GM18861 (cell line): ENCODE results near the gene IGSF11.

Experiments
- ATAC-seq: cut with Tn5 transposase; IDR thresholded peaks from one replicate; pipeline ENCODE4 v1.9.1; 2021; ENCODE audit not compliant: unreplicated experiment

IGSF11 gene

DNA sequence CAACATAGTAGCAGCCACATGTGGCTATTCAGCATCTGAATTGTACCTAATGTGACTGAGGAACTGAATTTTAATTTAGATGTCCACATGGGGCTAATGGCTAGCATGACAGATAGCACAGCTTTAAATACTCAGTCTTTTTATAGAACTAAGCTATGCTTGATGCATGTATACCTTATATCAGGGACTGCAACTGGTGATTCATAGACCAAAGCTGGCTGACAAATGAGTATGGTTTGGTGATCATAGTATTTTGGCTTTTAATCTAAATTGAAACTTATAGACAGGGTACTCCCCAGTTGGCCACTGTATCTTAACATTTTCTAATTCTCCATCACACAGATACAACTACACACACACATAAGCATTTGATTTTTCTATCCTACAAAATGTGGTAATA is 83.6 kb downstream of the IGSF11 start:
- ATAC-seq: no peak

DNA sequence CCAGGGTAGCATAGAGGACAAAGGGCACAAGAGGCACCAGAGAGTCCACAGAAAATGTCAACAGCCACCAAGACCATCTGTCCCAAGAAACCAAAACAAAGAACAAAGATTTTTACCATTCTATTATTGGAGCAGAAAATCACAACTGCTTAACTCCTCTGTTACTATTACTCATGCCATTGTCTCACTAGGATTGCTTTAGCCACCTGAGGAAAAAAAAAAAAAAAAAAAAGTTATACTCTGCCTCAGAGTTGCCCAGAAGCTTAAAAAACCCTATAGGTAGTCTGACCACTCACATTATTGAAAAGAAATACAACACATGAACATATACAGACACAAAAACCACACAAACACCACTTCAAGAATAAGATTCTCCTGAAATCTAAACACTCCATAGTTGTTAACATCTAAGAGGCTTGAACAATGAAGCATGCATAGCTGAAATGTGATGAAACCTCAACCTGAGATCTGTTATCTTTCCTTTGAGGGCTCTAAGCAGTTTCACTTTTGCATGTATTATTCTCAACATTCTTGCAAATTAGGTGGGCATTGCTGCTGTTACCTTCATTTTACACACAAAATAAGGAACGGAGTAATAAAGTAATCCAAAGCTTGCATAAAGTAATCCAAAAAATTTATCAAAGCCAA is 85.4 kb downstream of the IGSF11 start:
- no peak for ATAC-seq

DNA sequence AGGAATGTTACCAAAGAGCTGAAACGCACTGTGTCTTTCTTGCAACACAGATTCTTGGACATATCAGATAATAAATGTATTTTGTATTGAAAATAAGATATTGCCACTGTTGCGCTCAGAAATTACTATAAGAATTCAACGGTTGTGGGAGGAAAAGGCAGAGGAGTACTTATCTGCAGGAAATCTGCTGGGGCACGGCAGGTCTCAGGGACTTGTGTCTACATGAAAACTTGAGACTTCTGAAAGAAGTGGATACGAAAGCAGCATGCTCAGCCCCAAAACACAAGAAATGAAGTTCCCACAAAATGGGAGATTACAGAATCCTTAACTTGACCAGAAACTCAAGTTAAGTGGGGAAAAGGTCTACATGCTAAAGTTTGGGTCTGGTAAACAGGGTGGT is 86.5 kb downstream of the IGSF11 start:
- ATAC-seq: no peak

DNA sequence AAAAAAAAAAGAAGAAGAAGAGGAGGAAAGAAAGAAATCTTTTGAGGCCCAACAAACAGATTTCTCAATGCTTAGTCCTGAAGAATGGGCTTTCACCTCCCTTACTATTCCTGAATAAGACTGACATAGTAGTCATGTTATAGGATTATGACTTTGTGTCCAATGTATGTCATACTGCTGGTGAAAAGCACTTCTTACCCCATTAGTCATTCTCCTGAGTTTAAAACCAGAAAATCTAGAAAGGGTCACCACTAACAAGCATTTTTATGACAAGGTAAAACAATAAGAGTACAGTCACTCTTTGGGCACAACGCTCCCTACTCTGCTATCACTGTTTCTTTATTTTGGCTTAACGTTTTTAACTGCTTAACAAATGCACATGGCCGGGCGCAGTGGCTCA is 88.2 kb downstream of the IGSF11 start:
- no peak for ATAC-seq

DNA sequence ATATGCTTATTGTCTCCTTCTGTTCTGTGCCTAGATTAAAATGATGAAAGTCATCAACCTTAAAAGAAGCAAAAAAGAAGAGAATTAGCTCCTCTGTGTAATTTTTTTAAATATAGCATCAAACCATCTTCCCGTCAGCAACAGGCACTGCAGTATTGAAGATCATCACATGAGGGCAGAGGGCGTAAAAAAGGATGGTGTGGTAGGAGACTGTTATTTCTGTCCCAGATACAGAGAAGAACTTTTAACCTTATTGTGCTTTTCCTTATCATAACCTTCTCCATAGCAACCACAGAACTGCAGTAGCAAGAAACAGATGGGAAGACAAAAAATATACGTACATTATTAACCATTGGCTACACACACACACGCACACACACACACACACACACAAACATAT is 88.8 kb downstream of the IGSF11 start:
- ATAC-seq: no peak

DNA sequence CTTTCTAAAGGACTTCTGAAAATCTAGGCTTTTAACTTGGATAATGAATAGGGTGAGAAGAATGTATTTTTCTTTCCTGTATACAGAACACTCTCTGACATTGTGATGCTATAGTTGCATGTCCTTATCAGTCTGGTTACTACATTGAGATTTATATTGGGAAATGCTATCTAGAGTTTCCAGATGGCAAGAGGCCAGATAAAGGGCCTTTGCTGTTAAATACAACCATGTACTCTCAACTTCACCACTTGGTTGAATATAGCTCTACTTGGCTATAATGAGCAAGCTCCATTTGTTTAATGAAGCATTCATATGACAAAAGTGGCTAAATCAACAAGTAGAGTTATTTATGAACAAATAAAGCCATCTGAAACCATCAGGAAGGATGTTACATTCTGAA is 91.0 kb downstream of the IGSF11 start:
- no peak for ATAC-seq

DNA sequence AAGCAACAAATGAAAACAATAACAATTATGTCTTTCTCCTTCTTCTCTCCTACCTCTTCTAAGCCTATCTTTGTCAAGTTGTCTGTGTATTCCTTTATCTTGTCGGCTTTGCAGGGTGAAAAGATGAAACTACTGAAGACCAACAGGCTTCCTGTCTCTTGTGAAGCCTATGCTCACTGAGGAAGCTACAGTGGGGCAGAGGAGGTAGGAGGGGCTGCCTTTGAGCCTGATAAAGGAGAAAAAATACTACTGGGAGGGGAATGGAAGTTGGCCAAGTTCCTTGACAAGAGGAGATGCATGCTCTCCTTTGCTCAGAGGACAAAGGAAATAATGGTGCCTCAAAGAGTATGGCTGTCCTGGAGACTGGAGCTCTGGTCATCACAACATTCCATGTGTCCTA is 92.0 kb downstream of the IGSF11 start:
- no peak for ATAC-seq

DNA sequence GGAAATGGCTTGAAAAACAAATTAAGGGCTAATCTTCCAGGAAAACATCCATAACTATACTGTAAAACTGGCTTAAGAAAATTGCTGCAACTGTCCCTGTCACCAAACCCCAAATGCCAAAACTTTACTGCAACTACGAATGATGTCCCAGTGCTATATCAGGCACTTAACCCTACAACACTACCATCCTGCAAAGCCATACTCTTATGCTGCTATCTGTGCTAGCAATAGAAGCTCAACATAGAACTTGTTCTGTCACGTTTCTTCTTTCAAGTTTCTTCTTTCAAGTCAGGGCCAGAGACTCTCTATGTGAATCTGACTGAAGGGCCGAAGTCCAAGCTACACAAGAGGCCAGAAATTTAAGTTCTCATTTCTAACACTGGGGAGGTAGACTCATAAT is 92.5 kb downstream of the IGSF11 start:
- ATAC-seq: no peak

DNA sequence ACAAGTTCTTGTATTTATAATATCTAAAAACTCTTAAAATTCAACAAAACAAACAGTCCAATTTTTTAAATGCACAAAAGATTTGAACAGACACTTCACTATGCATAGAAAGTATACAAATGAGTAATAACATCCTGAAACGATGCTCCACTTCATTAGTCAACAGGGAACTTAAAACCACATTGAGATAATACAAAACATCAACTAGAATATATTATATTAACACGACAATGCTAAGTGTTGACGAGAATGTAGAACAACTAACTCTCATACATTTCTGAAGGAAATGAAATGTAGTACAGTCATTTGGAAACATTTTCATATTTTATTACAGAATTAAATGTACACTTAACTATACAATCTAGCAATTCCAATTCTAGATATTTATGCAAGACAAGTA is 93.4 kb downstream of the IGSF11 start:
- no peak for ATAC-seq

DNA sequence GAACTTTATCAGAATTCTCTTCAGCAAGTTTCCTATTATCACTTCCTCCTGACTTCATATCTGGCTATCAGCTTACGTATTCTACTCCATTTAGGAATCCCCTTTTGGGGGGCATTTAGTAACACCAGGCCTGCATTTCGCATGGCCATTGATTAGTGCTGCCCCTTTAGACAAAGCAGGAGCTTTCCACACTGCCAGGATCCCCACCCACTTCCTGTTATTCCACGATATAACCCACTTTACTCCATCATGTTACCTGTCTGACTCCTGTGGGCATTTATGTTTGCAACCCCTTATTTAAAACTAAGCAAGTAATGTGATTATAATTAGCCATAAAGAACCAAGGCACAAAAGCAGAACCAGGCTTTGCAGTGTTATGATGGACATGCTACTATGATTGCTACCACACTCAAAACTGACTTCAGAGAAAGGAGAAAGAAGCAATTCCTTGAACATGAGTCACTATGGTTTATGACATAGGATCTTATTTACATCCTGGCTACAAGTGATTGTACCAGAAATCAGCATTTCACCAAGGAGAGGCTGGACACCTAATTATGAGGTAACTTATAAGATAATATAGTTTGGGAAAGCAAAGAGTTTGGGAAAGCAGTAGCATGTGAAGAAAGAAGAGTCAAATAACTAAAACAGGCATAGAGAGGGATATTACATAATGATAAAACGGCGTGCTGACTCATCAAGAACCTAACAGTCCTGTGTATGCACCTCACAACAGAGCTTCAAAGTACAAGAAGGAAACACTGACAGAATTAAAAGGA is 96.3 kb downstream of the IGSF11 start:
- no peak for ATAC-seq

DNA sequence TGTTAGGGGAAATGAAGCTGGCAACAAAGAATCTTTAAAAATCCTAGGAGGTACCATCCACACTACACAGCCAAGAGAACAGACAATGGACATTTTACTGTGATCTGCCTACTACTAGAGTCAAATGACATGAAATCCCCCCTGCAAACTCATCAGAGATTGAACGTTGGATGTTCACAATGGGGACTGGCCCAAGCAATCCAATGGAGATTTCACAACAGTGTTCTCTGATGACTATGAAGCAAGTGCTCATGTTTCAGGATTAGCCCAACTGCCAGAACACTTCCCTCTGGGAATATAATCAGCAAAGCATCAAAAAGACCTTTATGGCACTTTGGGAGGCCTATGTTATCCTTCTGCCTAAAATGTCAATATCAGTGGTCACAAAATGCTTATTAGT is 97.8 kb downstream of the IGSF11 start:
- ATAC-seq: no peak

DNA sequence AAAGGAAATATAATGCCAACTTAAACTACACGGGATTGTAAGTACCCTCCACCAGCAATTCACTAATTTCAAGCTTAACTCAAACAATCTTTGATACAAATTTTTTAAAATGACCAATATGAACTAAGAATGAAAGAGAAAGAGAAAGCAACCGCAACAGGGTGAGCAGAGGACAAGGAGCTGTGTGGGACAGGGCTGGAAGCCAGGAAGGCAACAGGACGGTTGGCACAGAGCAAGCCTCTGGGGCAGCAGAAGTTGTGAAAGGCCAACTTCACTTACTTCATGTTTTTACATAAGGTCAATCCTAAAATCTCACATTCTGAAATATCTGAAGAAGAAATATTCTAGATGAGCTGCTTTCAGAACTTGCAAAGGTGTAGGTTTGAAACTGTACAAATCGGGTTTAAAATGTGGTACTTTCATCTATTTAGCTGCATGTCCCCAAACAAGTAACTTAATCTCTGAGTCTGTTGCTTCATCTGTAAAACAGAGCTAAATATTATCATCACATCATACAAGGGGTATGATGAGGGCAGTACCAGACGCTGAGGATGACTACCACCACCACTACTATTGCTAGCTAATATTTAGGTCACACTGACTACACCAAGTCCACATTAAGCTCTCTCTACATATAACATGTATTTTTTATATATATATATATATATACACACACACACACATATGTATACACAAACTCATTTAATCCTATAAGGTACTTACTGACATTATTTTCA is 101.7 kb downstream of the IGSF11 start:
- no peak for ATAC-seq

DNA sequence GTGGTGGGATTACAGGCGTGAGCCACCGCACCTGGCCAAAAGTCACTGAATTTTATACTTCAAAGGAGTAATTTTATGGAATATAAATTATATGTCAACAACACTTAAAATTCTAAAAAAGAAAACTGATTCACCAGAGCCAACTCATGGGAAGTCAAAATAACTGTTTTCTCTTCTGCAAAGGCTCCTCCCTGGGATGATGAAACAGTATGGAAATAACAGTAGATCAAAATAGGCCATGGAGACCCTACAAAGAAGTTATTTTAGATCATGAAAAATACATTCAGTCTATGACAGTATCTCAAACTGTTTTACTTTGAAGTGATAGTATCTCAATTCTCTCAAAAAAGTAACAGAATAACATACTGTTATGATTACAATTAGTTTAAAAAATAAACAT is 102.7 kb downstream of the IGSF11 start:
- no peak for ATAC-seq

DNA sequence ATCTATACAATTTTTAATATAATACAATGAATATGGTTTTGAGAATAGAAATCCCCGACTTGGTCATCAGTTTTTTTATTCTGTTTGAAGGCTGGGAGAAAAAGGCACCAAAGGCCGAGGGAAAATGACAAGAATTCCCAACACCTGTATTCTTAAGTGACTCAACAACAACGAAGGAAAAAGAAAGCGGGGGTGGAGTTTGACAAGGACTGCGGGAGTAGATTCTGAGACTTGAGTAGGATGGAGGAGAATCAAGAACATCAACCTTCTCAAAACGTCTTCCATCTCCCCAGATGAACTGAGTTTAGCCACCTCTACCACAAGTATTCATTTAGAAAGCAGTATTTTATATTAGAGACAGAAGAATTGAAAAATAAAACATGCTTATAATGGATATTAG is 107.2 kb downstream of the IGSF11 start:
- ATAC-seq: no peak

DNA sequence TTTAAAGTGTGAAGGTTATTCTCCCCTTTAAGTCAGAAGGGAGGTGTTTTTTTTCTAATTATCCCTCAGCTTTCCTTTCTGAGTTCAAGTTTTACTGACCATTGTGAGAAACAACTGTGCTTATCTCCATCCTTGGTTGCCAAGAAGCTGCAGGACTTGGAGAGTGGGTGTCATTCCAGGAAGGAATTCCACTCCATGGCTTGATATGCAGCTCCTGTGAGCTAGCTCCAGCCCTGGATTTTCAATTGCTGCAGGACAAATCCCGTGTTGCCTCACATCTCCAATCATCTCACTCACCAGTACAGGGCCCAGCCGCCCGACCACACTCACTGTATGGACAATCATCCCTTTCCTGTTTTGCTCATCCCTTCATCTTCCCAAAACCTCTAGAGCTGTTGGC is 122.5 kb downstream of the IGSF11 start:
- no peak for ATAC-seq

DNA sequence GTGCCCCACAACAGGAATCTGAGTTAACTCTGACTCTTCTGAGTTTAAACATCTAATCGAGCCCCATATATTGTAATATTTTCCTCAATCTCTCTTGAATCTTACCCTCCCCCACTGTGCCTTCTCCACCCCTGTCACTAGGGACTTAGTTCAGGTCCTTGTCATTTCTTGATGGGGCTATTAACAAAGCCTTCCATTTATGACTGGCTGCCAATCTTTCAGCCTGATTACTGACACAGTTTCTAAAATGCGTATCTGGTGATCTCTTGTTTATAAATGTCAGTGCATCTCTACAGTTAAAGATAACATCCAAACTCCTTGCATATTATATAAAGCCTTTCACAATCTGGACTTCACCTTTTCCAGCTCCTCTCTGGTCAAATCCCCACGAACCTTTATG is 124.3 kb downstream of the IGSF11 start:
- no peak for ATAC-seq

DNA sequence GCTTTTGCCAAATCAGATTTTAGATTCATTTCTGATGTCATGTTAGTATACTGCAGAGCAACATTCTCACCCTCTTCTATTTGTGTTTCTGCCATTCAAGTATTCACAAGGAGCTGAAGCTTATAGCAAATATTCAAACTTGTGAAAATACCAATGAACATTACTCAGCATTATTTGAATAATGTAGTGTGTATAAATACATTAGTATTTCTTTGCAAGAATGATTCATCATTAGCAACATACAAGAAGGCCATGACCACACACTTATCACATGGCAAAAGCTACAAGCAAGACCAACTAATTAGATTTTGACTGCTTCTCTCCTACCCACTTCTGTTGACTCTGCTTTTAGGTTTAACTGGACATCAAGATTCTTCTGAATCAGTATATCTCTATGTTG is 124.9 kb downstream of the IGSF11 start:
- no peak for ATAC-seq

DNA sequence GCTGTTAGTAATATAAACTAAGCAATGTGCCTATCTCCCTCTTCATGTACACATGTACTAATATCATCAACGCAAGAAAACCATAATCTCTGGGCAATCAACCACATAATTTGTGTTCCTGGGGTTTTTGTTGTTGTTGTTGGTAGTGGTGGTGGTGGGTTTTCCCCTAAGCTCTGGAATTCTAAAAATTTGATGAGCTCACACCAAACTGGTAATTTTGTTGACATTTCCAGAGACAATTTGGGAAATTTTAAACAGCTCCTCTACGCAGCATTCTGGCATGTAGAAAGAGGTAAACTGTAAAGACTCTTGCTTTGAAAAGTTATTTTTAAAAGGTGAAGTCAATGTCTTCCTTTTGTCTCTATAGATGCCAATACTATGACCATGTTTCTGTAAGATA is 126.7 kb downstream of the IGSF11 start:
- ATAC-seq: no peak

DNA sequence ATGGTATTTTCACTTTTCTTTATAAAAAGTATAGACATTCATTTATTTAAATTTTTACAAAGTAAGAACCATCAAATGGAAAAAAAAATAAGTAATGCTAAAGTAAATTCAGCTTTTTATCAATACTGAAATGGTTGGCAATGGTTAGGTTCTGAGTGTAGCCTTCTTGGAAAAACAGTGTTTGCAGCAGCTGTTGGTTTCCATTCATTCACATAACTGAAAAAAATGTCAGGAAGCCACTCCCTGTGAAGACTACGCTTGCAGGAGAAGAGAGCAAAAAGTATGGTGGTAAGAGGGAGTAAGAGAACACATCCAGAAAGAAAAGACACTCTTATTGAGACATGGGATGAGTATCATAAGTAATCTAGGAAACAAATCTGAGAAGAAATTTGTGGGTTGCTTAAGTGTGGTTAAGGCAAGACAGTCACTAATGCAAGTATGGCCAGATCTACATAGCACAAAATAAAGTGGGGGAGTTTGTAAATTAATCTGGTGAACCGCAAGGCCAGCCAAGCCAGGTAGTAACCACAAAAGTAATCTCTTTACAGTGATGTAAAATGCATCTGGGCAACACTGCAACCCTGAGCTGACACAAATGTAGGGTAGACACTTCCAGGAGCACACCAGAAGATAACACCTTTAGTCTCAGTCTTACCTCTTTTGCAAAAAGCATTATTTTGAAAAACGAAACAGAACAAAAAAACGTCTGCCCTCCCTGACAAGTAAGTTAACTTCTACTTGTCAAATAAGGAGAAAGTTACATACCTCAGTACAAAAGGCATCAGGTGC is 133.7 kb downstream of the IGSF11 start:
- no peak for ATAC-seq

DNA sequence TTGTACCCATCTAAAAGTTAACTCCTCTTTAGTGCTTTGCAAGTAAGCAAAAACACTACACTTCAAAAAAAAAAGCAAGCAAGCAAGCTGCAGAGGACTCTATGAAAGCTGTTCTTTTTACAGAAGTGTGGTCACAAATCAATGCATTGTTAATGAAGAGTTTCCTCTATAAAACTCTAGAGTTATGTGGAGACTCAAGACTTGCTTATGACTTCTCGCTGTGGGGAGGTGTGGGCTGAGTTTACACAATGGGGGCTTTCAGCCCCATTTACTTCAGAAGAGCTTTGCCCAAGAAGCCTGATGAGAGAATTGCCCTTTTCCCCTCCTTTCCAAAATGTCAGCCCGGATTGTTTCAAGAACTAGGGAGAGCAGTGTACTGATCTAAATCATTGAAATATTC is 144.4 kb downstream of the IGSF11 start:
- no peak for ATAC-seq

DNA sequence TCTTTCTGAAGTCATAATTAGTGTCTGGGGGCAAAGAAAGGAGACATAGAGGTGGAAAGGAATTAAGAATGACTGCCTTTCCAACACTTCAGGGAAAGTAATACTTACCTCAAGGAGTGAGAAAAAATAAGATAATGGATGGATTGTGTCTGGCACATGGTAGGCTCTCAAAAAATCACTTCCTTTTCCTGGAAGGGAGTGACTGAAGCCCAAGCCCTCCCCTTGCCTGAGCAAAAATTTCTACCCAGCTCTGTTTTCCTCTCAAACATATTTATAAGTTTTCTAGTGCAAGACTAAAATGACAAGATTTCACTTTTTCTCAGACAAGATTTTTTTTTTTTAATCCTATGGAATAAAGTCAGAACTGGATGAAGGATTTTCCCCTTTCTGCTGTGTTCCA is 145.0 kb downstream of the IGSF11 start:
- ATAC-seq: no peak
